ENCODE results near the gene CCDC171.

The CCDC171 gene

DNA sequence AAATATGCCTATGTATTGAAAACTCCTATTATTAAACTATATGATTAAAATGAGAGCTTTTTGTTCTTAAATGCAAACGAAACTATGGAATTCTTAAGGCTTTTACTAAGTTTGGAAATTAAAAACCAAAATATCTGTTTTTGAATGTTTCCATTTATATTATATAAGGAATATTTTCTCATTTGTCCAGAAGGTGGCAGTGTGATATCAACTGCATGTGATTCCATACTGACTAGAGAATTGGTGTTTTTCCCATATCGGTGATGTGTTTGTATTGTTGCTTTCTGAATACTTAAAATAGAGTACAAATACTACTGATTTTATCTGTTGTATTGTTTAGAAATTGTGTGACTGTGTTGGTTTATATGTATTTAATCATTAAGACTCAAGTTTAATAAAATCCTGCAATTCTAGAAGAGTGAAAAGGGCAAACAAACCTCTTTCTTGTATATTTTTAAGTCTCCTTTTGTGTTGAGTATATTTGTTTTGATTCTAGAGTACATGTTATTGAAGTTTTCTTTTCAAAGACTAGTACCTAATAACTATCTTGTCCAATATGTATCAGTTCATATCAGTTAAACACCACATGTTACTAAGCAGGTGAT, 320.8 kb downstream of the CCDC171 start:
- no peak for DNase-seq (ENCODE audit: low read depth in 2 of 2)

DNA sequence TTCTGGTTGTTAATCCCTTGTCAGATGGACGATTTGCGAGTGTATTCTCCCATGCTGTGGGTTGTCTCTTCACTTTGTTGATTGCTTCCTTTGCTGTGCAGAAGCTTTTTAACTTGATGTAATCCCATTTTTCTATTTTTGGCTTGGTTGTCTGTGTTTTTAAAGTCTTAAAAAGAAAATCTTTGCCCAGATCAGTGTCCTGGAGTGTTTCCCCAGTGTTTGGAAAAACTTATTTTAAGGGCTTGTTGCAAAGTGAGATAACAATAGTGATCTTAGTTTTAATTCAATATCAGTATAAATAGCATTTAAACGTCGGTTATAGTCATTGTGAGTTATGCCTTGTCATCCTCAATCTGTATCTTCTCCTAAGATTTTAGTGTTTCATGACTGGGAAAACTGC, 329.5 kb downstream of the CCDC171 start:
- no peak for DNase-seq (ENCODE audit: low read depth in 2 of 2)

DNA sequence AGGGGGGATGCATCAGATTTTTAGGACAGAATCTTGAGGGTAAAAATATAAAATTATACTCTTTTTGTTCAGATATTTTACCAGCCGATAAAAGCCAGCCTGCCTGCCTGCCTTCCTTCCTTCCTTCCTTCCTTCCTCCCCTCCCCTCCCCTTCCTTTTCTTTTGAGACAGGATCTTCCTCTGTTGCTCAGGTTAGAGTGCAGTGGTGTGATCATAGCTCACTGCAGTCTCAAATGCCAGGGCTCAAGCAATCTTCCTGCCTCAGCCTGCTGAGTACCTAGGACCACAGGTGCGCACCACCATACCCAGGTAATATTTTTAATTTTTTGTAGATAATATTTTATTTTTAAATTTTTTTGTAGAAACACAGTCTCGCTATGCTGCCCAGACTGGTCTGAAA, 330.0 kb downstream of the CCDC171 start:
- no peak for DNase-seq (ENCODE audit: low read depth in 2 of 2)

DNA sequence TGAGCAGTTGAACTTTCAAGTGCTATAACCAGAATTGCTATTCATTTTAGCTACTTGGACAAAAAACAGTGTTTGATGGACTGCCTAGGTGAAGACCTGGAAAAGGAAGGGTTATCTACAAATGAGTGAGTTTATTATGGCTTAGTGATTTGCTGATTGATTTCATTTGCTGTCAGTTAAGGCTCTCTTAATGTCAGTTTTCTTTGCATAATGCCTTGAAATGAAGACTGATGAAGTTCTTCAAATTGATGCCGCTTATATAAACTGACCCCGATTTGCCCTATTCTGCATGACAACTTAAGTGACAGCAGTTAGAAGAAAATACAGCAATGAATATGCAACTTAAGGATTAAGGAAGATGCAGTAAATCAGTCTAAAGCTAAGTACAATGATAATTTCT, 332.6 kb downstream of the CCDC171 start:
- DNase-seq (ENCODE audit: low read depth in 2 of 2) = no peak

DNA sequence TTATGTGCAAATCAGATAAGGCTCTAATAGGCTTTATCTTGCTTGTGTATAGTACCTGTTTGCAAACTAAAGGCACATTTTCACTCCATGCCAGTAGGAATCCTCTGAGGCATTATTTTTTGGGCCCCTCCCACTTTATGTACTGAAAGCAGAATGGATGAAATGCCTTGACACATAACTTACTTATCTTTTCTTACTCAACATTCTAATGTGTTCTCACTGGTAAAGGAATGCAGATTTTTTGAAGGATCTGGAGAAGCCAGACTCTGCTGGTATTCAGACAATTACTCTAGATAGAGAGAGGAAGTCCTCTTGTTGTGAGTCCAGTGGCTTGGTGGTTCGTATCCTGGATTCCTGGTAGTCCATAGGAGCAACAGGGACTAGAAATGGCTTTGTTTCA, 336.7 kb downstream of the CCDC171 start:
- no peak for DNase-seq (ENCODE audit: low read depth in 2 of 2)

DNA sequence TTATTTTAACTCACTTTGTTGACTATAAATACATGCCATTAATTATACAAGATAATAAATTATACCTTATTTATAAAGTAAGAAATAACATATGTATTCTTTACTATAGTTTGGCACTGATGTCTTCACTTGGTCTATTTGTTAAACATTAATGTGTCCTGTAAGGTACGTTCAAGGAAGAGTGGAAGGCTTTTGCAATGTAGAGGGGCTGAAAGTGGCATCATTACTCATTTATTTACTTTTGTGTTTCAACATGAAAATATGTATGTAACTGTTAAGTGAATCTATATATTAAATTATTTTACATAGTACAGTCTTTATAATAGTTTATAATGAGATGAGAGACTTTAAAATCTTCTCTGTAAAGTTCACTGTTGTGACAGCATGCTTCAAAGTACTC, 348.7 kb downstream of the CCDC171 start:
- no peak for DNase-seq (ENCODE audit: low read depth in 2 of 2)

DNA sequence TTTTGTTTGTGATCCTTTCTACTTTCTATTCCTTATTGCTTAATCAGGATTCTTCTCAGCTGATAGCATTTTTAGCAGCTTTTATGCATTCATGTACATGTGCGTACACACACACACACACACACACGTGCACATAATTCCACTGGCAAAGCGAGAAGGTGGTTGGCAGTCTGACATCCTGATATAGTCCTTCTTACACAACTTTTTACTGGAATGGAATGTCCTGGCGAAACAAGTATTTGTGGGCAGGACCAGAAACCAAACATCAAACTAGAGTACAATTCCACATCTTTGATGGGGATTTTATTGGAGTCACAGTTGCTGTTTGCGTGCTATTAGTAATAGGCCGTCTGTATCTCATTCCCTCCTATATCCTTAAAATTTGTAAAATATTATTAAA, 356.5 kb downstream of the CCDC171 start:
- DNase-seq (ENCODE audit: low read depth in 2 of 2) = no peak

DNA sequence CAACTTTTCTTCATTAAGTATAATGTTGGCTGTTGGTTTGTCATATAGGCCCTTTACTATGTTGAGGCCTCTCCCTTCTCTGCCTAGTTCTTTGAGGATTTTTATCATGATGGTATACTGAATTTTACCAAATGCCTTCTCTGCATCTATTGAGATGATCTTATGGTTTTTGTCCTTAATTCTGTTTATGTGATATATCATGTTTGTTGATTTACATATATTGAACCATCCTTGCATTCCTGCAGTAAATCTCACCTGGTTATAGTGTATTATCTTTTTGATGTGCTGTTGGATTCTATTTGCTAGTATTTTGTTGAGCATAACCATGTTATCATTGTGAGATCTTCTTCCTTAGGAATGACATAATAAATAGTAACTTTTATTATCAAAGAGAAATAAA, 362.9 kb downstream of the CCDC171 start:
- no peak for DNase-seq (ENCODE audit: low read depth in 2 of 2)

DNA sequence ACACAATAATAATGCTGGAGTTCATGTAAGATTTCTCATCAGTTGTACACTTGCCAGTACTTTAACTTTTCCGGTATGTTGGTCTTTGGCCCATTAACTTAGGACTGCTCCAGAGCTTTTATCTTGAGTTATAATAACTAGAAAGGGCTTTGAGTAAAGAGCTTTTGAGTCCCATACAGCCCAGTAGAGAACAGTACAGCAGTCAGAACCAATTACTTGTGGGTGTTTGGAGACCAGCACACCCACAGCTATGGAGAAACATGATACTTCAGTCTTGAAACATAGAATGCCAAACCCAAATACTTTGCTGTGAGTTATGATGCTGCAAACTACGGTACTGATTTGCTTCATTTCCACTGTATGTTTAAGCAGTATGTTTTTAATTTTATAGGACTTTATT, 374.3 kb downstream of the CCDC171 start:
- no peak for DNase-seq (ENCODE audit: low read depth in 2 of 2)

DNA sequence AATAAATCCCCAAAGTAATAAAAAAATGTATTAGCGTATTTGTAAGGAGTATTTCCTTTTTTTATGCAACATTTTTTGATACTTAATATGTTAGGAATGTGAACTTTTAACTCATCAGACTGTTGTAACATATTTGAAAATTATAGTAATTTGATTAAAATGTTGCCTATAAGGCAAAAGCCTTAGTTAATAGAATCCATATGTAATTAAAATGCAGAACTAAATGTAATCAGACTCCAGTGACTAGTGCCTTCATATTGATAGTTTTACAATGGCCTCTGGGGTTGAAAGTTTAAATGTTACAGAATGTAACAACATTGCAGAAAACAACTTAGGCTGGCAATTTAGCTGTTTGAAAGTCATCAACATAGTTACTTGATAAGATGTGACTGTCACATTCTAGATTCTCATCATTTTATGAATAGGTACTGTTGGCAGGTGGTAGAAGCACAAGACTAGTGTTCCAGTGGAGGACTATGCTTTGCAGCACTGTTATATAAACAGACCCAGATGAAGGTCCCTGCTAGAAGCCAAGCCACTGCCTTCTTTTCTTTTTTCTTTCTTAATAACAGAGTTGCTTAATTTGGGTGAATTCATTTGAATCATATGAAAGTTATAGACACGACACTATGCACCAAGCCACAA, 382.9 kb downstream of the CCDC171 start:
- no peak for DNase-seq (ENCODE audit: low read depth in 2 of 2)

DNA sequence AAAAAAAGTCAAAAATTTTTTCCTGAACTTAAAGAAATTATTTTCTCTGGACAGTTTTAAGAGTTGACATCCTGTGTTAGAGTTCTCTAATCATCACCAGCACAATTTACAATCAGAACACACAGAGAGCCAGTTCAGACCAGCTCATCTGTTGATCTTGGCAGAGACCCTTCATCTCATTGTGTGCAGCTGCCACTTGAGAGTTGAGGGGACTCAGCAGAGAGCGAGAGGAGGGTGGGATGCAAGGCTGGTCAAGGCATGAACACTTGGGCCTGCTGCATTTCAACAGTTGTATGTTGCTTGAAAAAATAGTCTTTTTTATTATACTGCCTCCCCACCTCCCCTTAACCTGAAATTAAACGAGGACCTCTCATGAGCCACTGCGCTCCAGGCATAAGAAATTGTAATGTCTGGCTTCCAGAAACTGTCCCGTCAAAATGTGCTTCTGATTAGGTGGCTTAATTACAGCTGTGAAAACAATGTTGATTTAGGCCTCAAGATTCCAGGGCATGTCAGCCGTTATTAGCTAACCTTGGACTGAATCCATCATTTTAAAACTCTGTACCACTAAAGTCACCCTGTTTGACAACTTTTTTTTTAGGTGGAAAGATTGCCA, 383.6 kb downstream of the CCDC171 start:
- DNase-seq (ENCODE audit: low read depth in 2 of 2) = no peak

DNA sequence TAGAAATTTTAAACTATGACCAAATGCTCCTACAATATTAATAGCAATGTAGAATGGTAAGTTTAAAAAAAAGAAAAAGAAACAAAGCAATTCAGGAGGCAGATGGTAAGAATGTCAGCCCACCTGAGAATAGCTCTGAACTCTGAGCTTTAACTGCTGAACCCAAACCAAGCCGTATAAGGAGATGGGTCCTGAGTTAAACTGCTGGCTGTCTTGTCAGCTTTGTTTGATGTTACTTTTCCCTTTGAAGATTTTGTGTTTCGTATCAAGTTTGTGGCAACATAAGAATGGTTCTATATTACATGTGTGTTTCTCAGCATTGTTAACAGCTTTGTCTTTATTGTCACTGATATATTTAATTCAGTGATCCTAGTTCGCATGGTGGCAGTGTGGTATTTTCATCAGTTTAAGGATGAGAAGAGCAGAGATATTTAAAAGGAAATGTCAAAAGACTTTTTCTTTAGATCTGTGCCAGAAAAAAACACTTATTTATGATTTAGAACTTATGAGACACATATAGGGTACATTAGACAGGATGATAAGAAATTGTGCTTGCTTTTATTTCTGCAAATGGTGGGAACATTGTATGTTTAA, 390.1 kb downstream of the CCDC171 start:
- DNase-seq (ENCODE audit: low read depth in 2 of 2) = no peak

DNA sequence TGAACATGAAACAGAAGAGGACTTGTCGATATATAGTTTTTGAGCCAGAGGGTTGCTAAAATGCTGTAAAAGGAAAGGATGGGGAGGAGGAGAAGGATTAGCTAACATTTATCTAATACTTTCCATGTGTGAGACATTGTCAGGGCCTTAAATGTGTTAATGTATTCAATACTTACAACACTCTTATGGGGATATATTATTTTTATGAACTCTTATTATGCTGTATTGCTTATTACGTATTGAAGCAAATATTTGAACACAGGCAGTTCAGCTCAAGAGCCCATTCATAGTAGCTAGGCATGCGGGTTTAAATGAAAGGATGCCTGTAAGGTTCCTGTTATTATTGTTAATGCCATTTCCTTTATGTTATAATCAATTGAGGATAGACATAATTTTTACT, 391.5 kb downstream of the CCDC171 start:
- no peak for DNase-seq (ENCODE audit: low read depth in 2 of 2)

DNA sequence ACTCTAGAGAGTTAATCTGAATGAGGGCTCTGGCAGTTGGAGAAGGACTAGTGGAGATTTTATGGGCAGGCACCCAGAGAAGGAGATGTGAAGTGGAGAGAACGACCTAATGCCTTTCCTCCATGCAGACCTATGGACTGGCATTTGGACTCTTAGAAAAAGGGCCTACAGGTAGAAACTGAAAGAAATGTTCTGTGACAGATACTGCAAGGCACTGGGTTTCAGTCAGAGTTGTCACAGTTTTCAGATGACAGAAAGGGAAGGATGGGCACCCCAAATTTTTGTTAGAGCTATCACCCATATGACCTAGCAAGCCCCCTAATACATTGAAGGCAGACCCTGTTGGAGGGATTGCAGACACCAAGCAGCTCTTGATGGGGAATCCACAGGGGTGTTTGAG, 406.8 kb downstream of the CCDC171 start:
- DNase-seq (ENCODE audit: low read depth in 2 of 2) = no peak

DNA sequence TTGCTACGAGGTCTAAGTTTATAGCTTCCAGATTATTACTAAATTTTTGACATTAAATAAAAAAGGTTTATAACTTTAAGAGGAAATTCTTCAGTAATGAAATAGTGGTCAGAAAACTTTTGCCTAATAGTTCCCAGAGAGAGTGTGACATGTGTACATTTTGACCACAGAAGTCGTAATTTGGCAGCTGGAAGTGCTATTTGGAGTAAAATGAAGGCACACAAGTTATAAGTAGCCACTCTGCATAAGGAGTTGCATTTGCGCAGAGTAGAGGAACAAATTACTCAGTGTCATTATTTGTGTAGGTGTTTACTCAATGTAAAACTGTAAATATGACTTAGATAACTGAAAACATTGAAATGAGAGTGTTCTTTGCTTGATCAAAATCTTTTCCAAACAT, 408.4 kb downstream of the CCDC171 start:
- no peak for DNase-seq (ENCODE audit: low read depth in 2 of 2)

DNA sequence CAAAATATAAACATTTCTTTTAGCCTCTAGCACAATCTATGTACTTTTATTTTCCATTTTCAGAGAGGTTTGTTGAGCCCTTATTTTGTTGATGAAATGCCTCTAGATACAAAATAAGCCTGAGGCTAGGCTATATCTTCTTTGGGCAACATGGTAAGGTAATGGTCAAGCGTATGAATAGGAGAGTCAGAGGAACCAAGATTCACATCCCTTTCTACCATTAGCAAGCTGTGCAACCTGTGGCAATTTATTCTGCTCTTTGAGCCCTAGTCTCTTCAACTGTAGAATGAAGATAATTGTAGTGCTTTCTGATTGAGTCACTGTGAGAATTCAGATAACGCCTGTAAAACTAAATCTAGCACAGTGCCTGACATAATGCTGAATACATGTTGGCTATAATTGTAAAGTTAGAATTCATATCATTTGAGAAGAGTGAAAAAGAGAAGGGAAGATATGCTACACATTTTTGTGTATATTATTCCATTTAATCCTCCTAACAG, 412.5 kb downstream of the CCDC171 start:
- DNase-seq (ENCODE audit: low read depth in 2 of 2) = no peak

DNA sequence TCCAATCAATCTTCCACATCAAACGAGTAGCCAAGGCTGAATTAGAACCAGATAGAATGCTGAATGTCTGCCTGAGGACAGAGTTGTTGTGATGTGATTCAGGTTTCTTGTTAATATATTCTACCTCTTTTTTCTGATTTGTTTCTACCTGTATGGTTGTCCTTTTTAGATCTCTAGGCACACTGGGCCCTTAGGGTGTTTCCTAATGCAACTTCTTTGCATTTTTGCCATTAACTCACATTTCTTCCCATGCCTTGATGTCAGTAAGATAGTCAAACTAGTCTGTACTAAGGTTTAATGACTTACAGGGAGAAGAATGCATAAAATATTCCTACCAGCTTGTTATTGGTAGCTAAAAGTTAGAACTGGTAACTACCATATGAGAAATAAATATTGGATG, 413.6 kb downstream of the CCDC171 start:
- no peak for DNase-seq (ENCODE audit: low read depth in 2 of 2)

DNA sequence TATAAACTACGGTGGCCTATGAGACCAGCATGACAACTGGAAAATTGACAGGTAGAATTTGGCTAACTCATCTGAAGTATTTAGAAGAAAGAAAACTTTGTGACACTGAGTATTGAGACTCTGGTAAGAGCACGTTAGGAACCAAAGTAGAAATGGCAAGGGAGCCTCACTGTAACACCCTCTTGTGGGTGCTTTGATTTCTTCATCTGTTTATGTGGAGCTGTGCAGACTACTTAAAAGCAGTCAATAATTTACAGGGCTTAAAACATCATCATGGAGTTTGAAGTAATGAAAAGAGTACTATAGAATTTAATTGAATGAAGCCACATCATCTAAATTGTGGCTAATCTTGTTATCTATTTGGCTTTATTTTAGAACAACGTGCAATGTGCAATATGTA, 414.2 kb downstream of the CCDC171 start:
- no peak for DNase-seq (ENCODE audit: low read depth in 2 of 2)

DNA sequence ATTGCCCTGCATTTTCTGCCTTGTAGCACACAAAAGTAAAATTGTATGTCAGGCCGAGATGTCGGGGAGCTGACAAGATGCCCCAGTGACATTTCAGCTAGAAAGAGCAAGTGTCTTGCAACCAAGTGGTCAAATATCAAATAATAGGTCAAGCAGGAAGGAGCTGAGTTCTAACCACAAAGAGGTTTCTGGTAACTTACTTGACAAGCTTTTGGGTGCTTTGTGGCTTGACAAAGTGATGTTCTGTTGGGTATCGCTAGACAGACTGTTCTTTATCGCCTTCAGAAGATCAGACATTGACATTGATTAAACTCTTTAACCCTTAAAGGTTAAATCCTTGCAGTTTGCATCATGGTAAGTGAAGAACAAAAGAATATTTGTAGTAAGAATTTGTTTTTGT, 419.9 kb downstream of the CCDC171 start:
- no peak for DNase-seq (ENCODE audit: low read depth in 2 of 2)

DNA sequence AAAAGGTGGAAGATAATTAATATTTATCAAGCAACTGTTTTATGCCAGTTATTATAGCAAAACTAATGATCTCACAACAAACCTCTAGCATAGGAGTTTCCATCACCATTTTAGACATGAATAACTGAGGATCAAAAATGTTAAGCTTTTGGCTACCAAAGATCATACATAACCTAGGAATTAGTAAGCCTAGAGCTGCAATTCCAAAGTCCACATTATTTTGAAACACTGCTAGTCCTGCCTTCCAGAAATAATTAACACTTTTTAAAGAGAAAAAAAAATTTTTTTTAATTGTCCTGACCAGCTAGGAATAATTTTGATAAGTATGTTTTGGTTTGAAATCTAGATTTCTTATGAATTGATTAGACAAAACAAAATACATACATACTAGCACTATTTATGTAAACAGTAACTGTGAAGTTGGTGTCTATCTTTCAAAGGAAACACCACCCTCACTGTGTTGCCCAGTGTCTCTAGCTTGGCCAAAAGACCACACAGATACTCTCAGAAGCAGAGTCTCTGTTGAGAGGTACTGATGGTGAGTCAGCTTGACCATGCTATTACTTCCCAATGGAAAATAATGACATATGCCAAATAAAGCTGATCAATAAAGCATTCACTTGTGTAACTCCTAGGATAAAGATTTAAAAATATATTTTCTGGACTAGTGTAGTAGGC, 422.4 kb downstream of the CCDC171 start:
- no peak for DNase-seq (ENCODE audit: low read depth in 2 of 2)

DNA sequence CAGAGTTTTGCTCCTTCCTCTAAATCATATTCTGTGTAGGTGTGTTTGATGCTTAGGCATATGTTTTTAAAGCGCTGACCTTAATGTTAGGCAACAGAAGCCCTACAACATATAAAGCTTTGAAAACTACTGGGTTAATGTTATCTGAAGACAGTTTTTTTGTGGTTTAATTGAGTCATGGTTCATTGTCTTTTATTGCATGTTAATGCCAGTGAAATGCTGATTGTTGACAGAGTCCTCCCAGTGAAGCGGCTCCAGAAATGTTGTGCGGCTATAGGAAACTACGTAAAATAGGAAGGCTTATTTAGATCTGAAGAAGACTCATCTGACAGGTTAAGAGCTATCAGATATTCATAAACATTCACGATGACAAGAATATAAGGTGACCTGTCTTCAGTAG, 424.6 kb downstream of the CCDC171 start:
- no peak for DNase-seq (ENCODE audit: low read depth in 2 of 2)

DNA sequence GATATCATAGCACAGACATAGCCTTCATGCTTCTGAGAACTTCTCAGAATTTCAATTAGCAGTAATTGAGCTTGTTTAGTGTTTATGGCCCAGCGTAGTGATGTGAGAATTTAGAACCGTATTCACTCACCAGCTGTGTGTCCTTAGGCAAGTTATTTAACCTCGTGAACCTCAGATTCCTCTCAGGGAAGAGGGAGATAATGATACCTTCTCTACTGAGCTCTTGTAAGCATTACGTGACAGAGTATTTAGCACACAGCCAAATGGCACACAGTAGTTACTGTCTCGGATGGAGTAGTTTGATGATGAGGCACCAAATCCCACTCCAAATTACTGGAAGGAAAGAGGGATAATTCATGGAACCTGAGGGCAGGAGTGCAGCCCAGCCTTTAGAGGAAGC, 429.3 kb downstream of the CCDC171 start:
- no peak for DNase-seq (ENCODE audit: low read depth in 2 of 2)
